Ishikawa (cell line): ENCODE measurements around the gene EVC2.

Experiments
- CEBPB ChIP-seq: IDR thresholded peaks from 2 replicates; pipeline ENCODE4 v1.6.1; 2012
- CREB1 ChIP-seq: IDR thresholded peaks from 2 replicates; pipeline ENCODE4 v1.6.1; 2012; ENCODE audit warnings: low read depth
- EP300 ChIP-seq: IDR thresholded peaks from 2 replicates; pipeline ENCODE4 v1.6.1; 2012; ENCODE audit warnings: borderline replicate concordance
- RAD21 ChIP-seq: IDR thresholded peaks from 2 replicates; pipeline ENCODE4 v1.6.1; 2012; ENCODE audit warnings: low read depth
- REST ChIP-seq: IDR thresholded peaks from 2 replicates; pipeline ENCODE4 v1.6.1; 2012; ENCODE audit warnings: low read depth, mild to moderate bottlenecking
- TAF1 ChIP-seq: IDR thresholded peaks from 2 replicates; pipeline ENCODE4 v1.6.1; 2012; ENCODE audit warnings: low read depth, mild to moderate bottlenecking
- TEAD4 ChIP-seq: IDR thresholded peaks from 2 replicates; pipeline ENCODE4 v1.6.1; 2012
- TF ChIP-seq, protein P1 (sequence below): IDR thresholded peaks from 2 replicates; pipeline ENCODE4 v1.6.1; 2012

DNA sequence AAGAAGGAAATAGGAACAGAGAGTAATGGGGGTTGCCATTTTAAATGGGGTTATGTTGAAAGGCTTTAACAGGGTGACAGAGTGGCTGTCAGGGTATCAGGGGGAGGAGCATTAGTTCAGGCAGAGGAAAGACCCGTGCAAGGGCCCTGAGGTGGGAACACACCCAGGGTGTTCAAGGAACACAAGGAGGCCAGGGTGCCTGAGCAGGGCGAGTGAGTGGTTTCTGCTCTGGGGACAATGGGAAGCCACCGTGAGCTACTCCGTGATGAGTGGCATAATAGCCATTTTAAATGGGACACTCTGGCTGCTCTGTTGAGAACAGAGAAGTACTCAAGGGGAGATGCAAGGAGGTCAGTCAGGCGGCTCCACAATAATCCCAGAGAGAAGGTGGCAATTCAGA, 4.5 kb downstream of the EVC2 start:
- TF ChIP-seq TAF1 (no peak), EP300 (no peak), REST (no peak), TEAD4 (no peak), CREB1 (no peak), RAD21 (no peak), CEBPB (no peak)
- TF ChIP-seq, protein P1, sequence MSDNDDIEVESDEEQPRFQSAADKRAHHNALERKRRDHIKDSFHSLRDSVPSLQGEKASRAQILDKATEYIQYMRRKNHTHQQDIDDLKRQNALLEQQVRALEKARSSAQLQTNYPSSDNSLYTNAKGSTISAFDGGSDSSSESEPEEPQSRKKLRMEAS = no peak
